Brain microvascular endothelial cell (primary cell): ENCODE data around the gene BHLHA9.

ENCODE experiments used
- DNase-seq: peaks from one replicate; pipeline ENCODE4 v3.0.0-alpha.2; 2020
- H3K27ac ChIP-seq: fragments of 250-450 bp; sonication (Bioruptor Pico); 2 replicates; pipeline ENCODE4 v1.5.1; 2020; ENCODE audit warnings: mild to moderate bottlenecking, moderate library complexity
- H3K27me3 ChIP-seq: fragments of 250-450 bp; sonication (Bioruptor Pico); replicated peaks from 2 replicates; pipeline ENCODE4 v1.5.1; 2020; ENCODE audit warnings: mild to moderate bottlenecking
- H3K36me3 ChIP-seq: fragments of 250-450 bp; sonication (Bioruptor Pico); replicated peaks from 2 replicates; pipeline ENCODE4 v1.5.1; 2020; ENCODE audit warnings: mild to moderate bottlenecking
- H3K4me3 ChIP-seq: 2 replicates; pipeline ENCODE4 v1.5.1; 2011; ENCODE audit warnings: low read depth, mild to moderate bottlenecking, control low read depth, low read length, moderate library complexity
- in situ Hi-C: cut with HindIII; loops from 2 replicates; pipeline ENCODE4 v1.10.0; 2017; ENCODE audit warnings: low sequenced_read_pairs, low pct_ligation_motif_present
- TF ChIP-seq, protein P1 (sequence below): IDR thresholded peaks from 2 replicates; pipeline ENCODE4 v1.5.1; 2011; ENCODE audit warnings: low read depth, mild to moderate bottlenecking, moderate library complexity, low read length, control low read depth, inconsistent platforms; ENCODE audit errors: missing control alignments

Gene BHLHA9

DNA sequence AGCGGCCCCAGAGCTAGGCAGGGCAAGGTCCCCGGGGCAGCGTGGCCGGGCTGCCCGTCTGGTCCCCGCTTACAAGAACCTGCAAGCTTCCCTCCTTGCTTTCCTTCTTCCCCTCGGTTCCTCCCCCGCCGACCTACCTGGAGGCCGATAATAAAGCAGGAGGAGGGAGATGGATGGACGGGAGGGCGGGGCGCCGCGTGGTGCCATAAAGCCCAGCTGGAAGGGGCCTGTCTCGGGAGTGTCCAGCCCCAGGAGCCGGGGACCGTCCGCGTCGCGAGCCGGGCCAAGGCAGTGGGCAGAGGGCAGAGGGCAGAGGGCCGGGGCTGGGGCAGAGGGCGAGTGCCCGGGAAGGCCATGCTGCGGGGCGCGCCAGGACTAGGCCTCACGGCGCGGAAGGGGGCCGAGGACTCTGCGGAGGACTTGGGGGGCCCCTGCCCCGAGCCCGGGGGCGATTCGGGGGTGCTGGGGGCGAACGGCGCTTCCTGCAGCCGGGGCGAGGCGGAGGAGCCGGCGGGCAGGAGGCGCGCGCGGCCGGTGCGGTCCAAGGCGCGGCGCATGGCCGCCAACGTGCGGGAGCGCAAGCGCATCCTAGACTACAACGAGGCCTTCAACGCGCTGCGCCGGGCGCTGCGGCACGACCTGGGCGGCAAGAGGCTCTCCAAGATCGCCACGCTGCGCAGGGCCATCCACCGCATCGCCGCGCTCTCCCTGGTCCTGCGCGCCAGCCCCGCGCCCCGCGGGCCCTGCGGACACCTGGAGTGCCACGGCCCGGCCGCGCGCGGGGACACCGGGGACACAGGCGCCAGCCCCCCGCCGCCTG lies at the start of gene BHLHA9:
Gene BHLHA9 (plus strand): TSS at position 235 of the 820 bp plus-strand sequence. CDS start 120 bp downstream, at position 355.
- no peak for DNase-seq
- Histone ChIP-seq H3K4me3 (no peak within 1 kb of the TSS), H3K27ac (no peak within 1 kb of the TSS), H3K36me3 (no peaks in the 10 kb centered on the region), H3K27me3 (peaks cover 30% of the 10 kb centered on the region)
- in situ Hi-C loops: no loop called here
- TF ChIP-seq, protein P1, sequence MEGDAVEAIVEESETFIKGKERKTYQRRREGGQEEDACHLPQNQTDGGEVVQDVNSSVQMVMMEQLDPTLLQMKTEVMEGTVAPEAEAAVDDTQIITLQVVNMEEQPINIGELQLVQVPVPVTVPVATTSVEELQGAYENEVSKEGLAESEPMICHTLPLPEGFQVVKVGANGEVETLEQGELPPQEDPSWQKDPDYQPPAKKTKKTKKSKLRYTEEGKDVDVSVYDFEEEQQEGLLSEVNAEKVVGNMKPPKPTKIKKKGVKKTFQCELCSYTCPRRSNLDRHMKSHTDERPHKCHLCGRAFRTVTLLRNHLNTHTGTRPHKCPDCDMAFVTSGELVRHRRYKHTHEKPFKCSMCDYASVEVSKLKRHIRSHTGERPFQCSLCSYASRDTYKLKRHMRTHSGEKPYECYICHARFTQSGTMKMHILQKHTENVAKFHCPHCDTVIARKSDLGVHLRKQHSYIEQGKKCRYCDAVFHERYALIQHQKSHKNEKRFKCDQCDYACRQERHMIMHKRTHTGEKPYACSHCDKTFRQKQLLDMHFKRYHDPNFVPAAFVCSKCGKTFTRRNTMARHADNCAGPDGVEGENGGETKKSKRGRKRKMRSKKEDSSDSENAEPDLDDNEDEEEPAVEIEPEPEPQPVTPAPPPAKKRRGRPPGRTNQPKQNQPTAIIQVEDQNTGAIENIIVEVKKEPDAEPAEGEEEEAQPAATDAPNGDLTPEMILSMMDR: no peak

DNA sequence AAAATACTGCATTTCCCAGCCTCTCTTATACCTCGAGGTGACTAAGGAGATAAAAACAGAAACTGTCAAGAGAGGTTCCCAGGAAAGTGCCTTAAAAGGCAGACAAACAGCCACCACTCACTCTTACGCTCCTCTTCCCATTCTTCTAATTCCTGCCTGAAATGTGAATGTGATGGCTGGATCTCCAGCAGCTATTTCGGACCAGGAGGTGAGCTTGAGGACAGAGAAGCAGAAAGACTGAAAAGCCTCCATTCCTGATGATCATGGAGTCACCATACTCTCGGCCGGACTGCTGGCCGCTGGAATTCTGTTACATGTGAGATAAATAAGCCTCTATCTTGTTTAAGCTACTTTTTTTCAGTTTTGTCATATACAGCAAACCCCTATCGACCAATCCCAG lies 49.0 kb upstream of the BHLHA9 start:
- Histone ChIP-seq H3K27me3 (no peaks in the 10 kb centered on the region), H3K27ac (no peak overlapping the region), H3K36me3 (no peaks in the 10 kb centered on the region), H3K4me3 (no peak overlapping the region)
- TF ChIP-seq, protein P1: no peak
- no peak for DNase-seq
- in situ Hi-C loops: no loop called here

DNA sequence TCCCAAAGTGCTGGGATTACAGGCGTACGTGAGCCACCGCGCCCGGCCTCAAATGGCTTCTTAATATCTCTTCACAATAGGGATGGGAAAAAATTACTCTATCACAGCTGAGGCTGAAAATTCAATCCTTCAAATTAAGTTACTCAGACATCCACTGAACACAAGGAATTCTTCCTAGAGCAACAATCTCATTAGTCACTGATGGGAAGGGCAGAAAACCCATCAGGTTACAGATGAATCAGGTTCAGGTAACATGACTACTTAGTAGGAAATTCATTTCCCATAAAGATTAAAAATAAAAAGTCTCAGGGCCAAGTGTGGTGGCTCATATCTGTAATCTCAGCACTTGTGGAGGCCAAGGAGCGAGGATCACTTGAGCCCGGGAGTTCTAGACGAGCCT lies 47.9 kb upstream of the BHLHA9 start:
- TF ChIP-seq, protein P1: no peak
- Histone ChIP-seq H3K4me3 (no peak overlapping the region), H3K27me3 (peaks cover 3% of the 10 kb centered on the region), H3K27ac (no peak overlapping the region), H3K36me3 (no peaks in the 10 kb centered on the region)
- no peak for DNase-seq
- in situ Hi-C loops: no loop called here

DNA sequence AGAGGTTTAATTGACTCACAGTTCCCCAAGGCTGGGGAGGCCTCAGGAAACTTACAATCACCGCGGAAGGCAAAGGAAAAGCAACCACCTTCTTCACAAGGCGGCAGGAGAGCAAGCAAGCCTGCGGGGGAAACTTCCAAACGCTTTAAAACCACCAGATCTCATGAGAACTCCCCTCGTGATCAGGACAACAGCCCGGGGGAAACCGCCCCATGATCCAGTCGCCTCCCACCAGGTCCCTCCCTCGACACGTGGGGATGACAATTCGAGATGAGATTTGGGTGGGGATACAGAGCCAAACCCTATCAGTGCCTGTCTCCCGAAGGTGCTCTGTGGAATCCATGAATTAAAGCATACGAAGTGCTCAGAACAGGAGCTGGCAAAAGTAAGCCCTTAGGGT lies 46.6 kb upstream of the BHLHA9 start:
- Histone ChIP-seq H3K4me3 (no peak overlapping the region), H3K27ac (no peak overlapping the region), H3K27me3 (peaks cover 15% of the 10 kb centered on the region), H3K36me3 (no peaks in the 10 kb centered on the region)
- in situ Hi-C loops: no loop called here
- DNase-seq: no peak
- TF ChIP-seq, protein P1: no peak

DNA sequence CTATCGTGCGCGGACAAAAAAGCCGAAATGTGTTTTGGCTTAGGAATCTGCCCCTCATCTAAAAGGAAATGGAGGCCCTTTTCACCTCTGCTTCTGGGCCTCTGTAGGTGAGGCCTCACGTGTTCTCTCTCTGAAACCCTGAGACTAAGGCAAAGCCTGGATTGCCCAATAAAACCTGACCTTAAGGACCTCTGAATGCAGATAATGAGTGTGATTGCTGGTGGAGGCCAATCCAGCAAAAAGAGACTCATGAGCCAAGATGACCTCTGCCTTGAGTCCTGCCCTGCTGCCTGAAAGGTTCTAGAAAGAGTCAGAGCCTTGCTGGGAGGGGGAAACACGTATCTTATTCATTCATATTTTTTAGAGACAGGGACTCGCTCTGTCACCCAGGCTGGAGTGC lies 45.9 kb upstream of the BHLHA9 start:
- Histone ChIP-seq H3K36me3 (no peaks in the 10 kb centered on the region), H3K4me3 (no peak overlapping the region), H3K27me3 (peaks cover 22% of the 10 kb centered on the region), H3K27ac (no peak overlapping the region)
- TF ChIP-seq, protein P1: no peak
- no peak for DNase-seq
- in situ Hi-C loops: no loop called here
